HG03571 (cell line): Measurements from ENCODE around the gene SAXO2.
"Not testable (repeated sequence)": the region's sequence is repeated elsewhere in the genome, so short reads cannot be mapped to it uniquely, and the experiment has no call there.

Experiments
- ATAC-seq: cut with Tn5 transposase; IDR thresholded peaks from one replicate; pipeline ENCODE4 v1.9.1; 2021; ENCODE audit not compliant: unreplicated experiment

Gene SAXO2

GRCh38 chr15:82262422-82263026 lies at the start of gene SAXO2, which contains the start of gene EFL1:
TSS of gene SAXO2 (plus strand) at chr15:82262818. CDS start at chr15:82262880, 62 bp downstream.
TSS of gene EFL1 (minus strand) at chr15:82262734. CDS start at chr15:82261778, 956 bp downstream.
- ATAC-seq = peak; percentile 97

GRCh38 chr15:82216092-82216491 lies 46.5 kb upstream of the SAXO2 start:
- ATAC-seq = not testable (repeated sequence)

GRCh38 chr15:82221535-82221934 lies 41.1 kb upstream of the SAXO2 start:
- not testable (repeated sequence) for ATAC-seq

GRCh38 chr15:82228750-82229149 lies 33.9 kb upstream of the SAXO2 start:
- no peak for ATAC-seq

DNA sequence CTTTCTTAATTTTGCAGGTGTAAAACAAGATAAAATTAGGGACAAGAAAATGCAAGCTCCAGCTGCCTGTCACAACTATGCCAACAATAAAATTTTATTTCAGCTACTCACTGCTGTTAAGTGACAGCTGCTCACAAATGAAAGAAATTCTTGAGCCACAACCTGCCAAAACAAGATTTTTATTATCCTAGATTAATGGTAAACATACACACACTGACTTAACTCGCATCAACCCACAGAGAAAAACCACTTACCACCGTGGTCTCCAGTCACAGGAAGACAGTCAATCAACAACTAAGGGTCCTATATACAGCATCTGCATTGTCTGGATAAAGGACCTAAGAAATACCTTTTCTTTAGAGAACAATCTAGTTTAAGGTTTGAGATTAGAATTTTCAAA lies 31.4 kb upstream of the SAXO2 start:
- no peak for ATAC-seq

- no peak for ATAC-seq
Observed at GRCh38 chr15:82231842-82232241, 30.8 kb upstream of the SAXO2 start.

GRCh38 chr15:82237944-82238534 lies 24.6 kb upstream of the SAXO2 start:
- ATAC-seq = not testable (repeated sequence)

DNA sequence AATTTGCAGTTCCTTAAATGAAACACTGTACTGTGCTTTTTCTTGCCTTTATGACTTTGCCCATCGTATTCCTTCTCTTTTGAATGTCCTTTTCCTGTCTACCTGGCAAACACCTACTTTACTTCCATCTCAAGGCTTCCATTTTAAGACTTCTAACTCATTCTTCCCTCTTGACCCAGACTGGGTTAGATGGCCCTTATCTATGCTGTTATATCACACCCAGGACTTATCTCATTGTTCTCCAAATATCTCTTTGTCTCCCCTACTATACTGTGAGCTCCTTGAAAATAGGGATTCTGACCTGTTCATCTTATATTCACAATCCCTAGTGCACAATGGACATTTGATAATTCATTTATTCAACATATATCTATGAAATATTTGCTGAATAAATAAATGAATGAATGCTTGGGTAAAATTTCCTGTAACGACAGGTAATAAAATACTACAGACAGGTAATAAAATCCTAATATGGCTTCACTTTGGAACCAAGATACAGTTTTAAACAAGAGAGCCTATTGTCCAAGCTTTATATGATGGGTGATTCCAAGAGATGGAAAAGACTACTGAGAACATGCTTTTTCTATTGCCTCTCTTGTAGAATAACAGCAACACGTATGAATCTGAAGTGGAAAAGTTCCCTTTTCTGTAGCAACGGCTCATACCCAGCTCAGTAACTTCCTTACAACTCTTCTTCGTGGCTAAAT lies 22.8 kb upstream of the SAXO2 start:
- no peak for ATAC-seq

DNA sequence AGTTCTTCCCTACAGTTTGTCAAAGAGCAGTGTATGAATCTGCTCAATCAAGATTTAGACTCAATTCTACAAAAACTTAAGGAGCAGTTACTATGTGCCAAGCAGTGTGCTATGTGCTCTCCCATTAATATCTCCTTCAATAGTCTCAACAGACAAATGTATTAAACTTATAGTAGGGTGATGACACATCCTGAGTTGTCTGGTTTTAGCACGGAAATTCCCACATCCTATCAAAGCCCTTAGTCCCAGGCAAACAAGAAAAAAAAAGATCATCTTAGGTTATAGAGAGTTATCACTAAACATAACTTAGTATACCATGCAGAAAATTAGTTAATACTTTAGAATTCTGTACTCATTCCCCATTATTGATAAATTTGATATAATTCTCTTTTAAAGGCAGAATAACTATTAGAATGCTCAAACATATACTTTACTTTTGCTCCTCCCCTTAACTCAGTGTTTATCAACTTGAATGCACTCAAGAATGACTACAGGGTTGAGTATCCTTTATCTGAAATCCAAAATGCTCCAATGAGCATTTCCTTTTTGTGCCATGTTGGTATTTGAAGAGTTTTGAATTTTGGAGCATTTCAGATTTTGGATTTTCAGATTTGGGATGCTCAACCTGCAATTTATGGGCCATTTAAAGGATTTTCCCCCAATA lies 20.6 kb upstream of the SAXO2 start:
- ATAC-seq = not testable (repeated sequence)

DNA sequence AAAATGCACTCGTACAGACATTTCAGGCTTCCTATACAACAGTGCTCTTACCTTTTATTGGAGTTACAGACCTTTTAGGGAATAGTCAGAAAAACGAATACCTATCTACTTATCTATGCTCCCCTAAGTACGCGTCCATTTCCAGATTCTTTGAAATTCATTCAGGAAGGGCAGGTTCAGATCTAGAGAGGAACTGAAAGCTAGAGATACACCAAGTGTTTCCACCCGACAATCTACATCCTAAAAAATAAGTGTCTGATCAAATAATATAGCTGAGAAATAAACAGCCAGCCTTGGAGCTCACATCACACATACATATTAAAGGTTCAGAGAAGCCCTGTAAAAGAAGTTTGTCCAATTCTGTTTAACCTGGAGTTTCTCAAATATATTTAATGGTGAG lies 19.0 kb upstream of the SAXO2 start:
- ATAC-seq = not testable (repeated sequence)

GRCh38 chr15:82245956-82246355 lies 16.7 kb upstream of the SAXO2 start:
- ATAC-seq = not testable (repeated sequence)

- not testable (repeated sequence) for ATAC-seq
Observed at GRCh38 chr15:82248261-82248660, 14.4 kb upstream of the SAXO2 start.

- peak; percentile 28 for ATAC-seq
Observed at GRCh38 chr15:82261566-82262421, 824 bp upstream of the SAXO2 start.

DNA sequence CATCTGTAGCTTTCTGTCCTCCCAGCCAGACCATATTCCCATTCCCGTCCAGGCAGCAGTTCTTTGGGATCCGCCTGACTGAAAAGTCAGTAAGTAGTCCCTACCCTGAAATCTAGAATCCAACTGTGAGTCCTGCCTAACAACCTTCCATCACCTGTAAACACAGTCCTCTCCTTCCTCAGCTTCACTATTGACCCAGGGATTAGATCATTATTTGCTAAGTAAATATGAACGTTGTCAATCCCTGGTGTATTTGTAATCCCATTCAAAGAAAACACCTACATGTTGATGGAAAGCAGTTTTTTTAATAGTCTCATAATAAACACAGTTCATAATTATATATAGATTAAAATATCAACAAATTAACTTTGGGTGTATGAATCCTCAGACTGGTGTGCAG lies 732 bp downstream of the SAXO2 start:
- ATAC-seq = no peak

DNA sequence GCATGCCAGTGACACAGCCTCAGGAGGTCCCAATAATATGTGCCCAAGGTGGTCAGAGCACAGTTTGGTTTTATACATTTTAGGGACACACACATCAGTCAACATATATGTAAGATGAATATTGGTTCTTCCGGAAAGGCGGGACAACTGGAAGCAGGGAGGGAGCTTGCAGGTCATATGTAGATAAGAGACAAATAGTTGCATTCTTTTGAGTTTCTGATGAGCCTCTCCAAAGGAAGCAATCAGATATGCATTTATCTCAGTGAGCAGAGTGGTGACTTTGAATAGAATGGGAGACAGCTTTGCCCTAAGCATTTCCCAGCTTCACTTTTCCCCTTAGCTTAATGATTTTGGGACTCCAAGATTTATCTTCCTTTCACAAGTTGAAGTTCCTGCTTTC lies 4.5 kb downstream of the SAXO2 start:
- not testable (repeated sequence) for ATAC-seq

- not testable (repeated sequence) for ATAC-seq
Observed at GRCh38 chr15:82268454-82268853, 5.8 kb downstream of the SAXO2 start.

DNA sequence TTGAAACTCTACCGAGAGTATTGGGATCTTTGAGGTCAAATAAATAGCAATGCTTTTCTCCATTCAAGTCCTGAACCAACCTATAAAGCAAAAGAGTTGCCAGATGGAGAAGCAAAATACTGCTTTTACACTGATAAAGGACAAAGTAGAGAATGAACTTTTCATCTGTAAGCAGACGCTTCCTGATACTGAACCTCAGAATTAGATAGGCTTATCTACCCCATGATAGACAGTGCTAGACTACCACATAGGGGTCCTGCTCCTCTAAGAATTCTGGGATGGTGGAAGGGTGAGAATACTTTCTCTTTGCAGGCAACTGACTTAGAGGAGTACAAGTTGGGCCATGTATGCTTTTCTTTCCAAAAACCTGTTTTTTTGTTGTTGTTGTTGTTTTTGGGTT lies 9.5 kb downstream of the SAXO2 start:
- no peak for ATAC-seq

- ATAC-seq = no peak
Observed at GRCh38 chr15:82275410-82275809, 12.8 kb downstream of the SAXO2 start.

DNA sequence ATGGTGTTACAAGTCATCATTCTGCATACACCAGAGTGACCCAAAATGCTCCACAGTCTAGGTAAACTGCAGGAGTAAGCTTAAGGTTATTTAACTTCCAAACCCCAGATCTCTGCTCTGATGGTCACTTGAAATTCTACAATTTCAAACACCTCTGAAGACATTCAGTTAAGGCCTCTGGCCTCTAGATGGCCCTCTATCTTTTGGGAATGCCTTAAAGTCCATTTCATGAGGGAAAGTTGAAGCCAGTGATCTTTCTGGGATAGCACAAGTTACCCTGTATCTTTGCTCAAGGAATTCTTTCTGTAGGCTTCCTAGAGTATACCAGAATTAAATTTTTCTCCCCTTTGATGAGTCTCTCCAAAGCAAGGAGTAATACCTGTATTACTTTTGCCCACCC lies 18.7 kb downstream of the SAXO2 start:
- not testable (repeated sequence) for ATAC-seq

DNA sequence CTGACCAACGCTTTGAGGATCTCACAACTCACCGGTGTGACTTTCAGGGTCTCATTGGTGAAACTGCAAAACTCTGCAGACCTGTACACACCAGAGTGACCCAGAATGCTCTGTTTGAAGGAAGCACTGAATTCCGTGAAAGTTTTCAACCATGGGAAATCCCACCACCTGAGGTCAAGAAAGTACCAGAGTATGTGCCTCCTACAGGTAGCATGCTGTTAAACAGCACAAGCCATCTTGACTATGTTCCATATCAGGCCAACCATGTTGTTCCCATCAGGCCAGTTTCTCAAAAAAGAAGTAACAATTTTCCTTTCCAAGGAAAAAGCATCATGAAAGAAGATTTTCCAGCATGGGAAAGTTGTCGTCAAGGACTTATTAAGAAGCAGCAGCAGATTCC lies 19.8 kb downstream of the SAXO2 start:
- not testable (repeated sequence) for ATAC-seq

DNA sequence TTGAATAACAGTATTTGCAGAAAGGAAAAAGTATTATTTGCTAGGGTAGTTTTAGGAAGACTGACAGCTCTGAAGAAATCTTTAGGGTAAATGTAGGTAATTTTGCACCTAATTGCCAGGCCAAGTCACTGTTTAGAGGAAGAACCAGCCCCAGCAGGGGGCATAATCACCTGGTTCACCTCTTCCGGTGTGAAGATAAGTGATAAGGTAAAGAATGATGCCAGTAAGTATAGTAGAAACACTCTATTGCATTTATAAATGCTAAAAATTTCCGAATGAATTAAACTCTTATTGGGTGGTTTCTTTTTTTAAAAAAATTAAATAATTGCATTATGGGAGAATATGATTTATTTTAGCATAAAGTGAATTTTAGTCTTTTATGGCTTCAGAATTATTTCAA lies 21.8 kb downstream of the SAXO2 start:
- ATAC-seq = not testable (repeated sequence)
